NCI-H2029 treated with DMSO at 0.1 percent for 48 hours (cell line): ENCODE data around the gene DOK6.
"Not testable (repeated sequence)": the region's sequence is repeated elsewhere in the genome, so short reads cannot be mapped to it uniquely, and the experiment has no call there.

Experiments used
- DNase-seq: peaks from one replicate; lab custom pipeline; 2025; lab: John Stamatoyannopoulos, UW

The DOK6 gene

DNA sequence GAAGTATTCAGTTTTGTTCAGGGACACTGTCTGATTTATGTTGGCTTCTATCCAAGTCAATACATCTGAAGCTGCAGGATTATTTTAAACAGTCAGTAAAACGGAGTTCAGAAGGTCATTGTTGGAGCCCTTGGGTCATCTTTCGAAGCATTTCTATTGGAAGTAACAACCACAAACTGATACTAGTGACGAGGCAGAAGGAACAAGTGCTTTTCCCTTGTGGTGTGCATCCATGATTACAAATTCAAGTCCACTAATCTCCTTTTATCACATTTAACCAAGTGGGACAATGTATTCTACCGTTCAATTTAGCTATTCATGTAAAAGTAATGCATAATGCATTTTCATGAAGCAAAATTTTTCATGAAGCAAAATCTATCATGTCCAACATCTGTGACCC lies 470.0 kb downstream of the DOK6 start:
- DNase-seq: no peak

DNA sequence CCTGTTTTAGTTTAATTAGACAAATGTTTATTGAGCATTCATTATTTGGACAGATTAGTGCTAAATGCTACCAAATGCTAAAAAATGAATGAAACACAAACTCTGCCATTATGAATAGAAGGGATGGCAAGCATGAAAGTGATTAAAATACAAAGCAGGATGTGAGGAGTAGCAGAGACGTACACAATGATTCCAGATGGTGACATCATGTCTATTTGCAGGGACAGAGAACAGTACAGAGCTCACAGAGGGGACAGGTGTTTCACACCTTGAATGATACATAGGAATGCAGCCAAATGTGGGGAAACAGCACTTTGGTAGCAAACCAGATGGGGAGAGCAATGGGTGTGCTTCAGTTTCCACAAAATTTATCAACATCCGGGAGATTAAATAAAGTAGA lies 470.7 kb downstream of the DOK6 start:
- peak; percentile 0 for DNase-seq

DNA sequence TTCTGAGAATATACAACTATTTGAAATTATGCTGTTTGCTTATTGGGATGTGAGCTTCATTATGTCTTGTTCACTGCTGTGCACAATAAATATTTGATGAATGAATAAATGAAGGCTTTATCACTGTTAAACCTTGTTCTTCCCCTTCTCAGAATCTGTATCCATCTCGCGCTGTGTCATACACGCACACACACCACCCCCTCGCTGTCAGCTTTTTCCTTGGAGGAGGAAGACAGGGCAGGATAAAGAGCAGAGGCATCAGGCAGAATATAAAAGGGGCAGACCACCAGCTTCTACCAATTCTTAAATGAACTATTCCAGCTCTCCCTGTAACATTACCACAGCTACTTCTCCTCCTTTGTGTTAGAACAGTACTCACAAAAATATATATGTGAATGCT lies 472.0 kb downstream of the DOK6 start:
- DNase-seq: no peak

DNA sequence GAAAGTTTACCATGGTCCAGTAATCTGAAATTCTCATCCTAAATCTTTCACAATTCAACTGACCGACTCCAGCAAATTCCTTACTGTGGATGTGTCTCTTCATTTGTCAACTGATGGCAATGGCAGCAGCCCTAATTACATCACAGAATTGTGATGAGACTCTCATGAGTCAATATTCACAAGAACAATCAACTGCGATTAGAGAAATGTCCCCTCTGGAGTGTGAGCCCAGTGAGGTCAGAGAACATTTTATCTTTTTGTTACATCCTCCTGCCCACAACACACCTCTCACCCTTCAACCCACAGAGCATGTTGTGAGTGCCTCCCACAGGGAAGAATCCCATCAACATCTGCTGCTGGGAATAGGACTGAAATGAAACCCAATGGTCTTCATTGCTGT lies 473.4 kb downstream of the DOK6 start:
- DNase-seq: no peak

DNA sequence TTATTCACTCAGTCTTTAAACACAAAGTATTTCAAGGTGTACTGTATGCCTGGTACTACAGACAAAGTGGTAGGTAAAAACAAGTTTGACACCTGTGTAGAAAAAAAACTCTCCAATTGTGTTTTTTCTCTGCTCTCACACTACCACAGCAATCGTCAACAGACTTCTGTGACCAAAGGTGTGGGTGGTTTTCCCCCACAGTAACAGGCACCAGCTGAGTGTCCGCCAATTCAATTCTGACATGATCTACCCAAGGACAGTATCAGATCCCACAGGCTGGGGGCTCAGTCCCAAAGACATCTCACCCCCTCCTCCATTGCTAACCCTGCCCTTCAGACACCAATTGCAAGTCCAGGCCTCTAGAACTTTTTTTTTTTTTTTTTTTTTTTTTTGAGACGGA lies 475.8 kb downstream of the DOK6 start:
- DNase-seq: no peak

DNA sequence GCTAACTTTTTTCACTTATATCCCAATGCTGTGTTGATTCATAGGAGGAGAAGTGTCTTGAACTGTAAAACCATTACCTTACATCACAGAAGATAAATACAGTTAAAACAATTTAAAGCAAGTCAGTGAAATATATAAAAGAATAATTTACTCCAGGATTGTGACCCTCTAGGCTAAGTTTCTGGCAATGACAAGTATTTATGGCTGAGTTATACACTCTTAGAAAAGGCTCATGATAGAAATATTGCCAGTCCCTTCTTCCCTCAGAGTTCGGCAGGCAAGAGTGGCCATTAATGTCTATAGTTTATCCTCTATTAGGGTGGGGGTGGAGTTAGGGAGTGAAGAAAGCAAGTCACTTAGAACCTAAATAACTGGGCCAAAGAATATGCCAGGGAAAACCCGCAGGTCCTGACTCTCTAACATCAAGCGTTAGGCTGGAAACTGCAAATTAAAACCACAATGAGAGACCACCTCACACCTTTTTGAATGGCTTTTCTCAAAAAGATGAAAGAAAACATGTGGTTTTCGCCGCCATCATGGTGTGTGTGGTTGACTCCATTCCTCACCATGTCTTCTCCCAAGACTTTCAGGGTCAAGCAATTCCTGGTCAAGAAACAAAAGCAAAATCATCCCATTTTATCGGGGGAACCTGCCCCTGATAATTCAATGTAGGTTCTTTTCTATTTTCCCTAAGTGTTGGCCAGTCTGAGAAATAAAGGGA lies 477.7 kb downstream of the DOK6 start:
- DNase-seq: no peak

DNA sequence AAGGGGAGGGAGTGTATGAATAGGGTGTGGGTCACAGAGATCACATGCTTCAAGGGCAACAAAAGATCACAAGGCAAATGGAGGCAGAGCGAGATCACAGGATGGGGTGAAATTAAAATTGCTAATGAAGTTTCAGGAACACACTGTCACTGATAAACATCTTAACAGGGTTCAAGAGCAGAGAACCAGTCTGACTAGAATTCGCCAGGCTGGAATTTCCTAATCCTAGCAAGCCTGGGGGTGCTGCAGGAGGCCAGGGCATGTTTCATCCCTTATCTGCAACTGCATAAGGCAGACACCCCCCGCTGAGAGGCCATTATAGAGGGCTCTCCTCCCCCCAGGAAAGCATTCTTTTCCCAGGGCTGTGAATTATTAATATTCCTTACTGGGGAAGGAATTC lies 478.4 kb downstream of the DOK6 start:
- DNase-seq: not testable (repeated sequence)

DNA sequence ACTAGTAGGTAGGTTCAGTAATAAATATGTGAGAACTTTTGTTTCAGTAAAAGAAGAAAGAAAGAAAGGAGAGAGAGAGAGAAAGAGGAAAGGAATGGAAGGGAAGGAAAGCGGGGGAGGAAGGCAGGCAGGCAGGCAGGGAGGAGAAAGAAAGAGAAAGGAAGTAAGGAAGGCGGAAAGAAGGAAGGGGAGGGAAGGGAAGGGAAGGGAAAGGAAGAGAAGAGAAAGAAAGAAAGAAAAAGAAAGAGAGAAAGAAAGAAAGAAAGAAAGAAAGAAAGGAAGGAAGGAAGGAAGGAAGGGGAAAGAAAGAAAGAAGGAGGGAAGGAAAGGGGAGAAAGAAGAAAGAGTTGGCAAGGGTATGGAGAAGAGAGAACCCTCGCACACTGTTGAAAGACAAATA lies 479.4 kb downstream of the DOK6 start:
- DNase-seq: no peak

DNA sequence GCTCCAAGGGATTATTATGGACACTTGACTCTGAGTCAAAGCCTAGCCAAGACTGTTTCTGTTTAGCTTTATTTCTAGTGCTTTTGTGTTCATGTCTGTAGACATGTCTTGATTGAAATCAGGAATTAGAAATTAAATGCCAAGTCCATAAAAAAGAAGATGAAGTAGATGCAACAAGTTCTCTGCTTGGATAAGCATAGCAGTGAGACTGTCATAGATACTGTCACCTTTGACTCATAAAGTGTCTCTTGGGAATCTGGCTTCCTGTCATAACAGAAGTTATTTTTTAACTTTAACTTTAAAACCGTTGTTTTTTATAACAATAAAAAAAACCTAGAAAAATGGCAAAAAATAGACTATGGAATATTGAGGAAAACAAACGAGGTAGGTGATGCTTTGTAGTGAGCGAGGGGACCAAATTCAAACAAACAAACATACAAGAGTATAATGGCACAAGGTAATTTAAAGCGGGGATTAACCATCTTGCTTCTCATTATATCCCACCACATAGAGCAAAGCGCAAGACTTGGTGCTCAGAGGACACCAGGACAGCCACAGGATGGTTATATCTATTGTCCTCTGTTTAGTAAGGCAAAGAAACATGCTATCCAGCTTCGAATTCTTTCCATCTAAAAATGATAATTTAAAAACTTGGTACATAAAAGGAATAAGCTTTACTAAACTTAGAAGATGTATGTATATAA lies 482.4 kb downstream of the DOK6 start:
- no peak for DNase-seq

DNA sequence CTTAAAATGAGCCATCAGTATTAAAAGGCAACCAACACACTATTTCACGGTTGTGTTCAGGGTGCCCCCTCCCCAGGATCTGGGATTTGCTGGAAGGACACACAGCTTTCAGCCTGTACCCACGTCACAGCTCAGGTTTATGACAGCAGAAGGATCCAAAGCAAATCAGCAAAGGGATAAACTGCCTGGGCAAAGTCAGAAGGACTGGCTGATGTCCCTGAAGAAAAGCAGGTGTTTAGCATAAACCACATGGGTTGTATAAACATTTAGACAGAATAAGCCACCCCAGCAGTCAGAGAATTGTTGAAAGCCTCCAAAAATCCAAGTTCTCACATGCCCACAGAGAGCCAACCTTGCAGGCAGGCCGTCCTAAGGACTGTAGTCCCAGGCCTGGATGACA lies 483.1 kb downstream of the DOK6 start:
- DNase-seq: no peak

DNA sequence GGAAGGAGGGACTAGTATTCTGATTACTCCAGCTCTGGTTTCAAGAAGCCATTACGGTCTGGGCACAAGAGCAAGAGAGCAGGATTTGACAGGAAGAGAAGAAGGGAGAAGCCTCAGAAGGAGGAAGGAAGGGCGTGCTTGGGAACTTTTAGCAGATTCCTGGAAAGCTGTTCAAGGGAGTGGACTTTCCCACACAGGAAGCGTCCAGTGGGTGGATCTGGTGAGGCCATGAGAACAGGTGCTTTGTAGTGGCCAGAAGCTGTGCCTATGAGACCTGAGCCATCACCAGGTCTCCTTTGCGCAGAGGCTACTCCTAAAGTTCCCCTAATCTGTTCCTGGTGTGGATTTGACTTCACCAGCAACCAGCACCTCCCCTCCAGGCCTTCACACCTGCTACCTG lies 484.7 kb downstream of the DOK6 start:
- DNase-seq: no peak

DNA sequence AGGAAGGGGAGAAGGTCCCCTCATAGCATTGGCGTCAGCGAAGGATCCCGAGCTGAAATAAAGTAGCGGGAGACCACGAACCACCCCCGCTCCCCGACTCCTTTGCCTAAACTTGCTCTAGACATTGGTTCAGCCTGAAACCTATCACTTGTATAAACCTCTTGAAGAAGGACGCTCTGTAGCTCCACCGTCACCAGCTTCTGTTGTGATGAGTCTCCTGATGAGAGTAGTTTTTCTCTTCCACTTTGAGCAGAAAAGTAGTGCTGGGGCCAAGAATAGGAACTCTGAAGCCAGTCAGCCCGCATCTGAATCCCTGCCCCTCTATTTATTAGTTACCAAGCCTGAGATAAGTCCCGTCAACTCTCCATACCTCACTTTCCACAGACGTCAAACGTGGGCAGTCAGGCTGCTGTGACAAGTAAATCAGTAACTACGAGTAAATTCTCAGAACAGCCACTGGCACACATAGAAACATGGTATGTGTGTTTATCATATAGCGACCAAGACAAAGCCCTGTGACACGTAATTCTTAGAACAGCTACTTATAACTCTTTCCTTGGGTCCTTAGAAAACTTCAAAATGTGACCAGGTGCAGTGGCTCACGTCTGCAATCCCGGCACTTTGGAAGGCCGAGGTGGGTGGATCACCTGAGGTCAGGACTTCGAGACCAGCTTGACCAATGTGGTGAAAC lies 485.3 kb downstream of the DOK6 start:
- DNase-seq: no peak

DNA sequence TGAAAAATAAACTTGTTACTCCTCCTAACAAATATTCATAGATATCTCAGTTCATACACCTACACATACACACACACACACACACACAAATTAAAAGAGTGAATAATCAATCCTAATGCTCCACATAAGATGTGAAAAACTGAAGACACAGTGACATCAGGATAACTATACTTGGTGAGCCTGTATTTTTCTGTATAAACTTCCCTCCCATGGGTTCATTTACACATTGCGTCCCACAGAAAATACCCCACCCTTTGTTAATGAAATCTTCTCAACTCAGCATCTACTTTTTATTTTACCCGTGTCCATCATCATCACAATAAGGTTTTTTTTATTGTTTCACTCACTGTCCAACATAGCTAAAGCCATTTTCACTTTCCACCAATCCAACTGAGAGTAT lies 486.6 kb downstream of the DOK6 start:
- no peak for DNase-seq

DNA sequence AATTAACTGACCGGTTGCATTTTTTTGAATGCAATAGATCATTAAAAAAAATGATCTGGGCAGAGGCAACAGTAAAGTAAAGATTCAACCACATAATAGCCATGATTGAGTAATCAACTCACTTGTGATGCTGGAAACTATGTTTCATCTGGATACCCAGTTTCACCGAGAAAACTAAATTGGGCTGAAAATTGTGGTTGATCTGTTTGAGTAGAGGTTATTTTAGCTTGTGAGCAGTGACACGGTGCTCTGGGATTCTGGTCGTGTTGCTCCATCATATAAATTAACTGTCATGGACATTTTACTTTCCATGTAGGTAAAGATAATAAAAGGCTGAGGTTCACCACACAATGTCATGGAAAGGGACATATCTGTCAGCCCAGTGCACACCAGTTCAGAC lies 488.3 kb downstream of the DOK6 start:
- no peak for DNase-seq

DNA sequence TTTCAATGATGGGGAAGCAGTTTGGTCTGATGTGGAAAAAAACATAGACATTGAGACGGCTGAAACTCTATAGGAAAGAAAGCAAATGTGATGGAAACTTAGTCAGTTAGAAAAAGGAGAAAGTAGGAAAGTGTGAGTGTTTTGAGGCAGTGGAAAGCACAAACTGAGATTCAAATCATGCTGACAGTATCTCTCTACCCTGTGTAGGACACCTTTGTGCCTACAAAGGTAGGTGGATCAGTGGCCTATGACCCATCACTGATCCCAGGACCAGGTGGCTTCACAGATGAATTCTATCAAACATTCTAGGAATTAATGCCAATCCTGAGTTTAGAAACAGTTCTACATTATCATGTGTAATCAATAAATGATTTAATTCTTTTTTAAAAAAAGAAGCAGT lies 489.9 kb downstream of the DOK6 start:
- DNase-seq: no peak

DNA sequence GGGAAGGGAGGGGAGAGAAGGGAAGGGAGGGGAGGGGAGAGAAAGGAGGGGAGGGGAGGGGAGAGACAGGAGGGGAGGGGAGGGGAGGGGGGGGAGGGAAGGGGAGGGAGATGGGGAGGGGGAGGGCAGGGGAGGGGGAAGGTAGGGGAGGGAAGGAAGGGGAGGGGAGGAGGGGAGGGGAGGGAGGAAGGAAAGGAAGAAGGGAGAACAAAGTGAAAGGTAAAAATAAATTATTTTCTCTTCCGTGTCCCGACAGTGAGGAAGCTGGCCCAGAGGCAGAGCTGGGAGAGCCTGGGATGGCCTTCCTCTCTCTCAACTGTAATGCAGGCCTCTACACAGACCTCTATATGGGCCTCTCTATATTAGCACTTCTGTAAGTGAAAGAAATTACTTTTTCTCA lies 493.8 kb downstream of the DOK6 start:
- DNase-seq: no peak

DNA sequence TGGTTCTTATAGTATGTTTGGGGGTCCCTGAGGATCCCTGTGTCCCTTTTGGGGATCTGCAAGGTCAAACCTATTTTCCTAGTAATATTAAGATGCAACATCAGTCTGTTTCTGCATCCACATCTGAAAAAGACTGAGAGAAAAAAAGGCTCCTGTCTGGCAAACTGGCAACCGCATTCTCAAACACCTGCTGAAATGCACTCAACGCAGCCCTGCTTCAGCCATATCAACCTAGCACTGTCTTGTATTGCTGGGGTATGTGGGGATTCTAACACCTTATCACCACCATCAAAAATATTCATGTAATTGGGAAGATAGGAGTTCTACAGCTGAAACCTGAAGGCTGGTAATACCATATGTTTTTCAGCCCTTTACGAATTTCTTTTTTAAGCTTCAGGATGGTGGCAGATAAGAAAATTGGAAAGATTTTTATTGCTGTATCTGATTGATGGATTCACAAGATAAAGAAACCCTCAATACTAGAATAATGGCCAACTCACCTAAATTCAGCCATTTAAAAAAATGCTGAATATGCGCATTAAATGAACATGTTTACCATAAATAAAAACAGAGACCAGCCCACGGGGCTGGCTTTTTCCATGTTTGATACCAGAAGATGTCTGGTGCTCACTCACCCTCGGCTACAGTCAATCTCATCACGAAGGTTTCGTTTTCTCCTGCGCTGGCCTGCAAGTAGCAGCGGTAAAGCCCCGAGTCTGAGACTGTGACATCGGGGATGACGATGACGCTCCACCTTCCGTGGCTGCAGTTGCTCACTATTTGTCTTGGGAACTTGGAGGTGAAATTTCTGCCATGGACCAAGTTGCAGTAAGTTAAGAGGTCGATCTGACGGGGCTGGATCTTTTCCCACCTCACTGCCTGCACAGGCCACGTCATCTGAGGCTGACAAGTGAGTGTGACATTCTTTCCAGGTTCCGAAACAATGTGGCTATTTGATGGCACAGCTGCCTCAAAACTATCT lies 494.7 kb downstream of the DOK6 start:
- no peak for DNase-seq

DNA sequence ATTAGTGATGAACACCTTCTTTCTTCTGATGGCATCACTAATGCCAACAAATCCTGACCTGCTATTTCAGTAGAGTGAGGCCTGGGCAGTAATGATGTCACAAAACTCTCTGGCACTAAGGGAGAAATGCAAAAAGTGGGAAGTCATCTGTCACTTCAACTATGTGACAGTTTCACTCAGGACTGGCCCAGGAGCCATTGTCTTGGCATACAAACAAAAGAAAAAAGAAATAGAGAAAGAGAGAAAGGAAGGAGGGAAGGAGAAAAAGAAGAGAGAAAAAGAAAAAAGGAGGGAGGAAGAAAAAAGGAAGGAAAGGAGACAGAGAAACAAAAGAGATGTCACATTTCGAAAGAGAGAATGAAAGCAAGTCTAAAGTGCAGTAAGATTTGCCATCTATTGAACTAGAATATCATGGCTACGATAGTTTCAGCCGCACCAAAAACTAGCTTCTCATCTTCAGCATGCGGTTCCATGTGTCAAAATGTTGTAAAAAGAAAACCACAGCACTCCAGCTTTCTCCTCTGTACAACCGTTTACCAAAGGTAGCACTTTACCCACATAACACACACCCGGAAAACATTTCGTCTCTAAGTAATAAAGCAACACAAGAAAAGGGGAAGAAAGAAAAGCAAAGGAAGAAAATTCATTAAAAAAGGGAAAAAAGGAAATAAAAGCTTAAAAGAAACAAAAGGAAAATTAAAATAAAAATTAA lies 496.9 kb downstream of the DOK6 start:
- no peak for DNase-seq

DNA sequence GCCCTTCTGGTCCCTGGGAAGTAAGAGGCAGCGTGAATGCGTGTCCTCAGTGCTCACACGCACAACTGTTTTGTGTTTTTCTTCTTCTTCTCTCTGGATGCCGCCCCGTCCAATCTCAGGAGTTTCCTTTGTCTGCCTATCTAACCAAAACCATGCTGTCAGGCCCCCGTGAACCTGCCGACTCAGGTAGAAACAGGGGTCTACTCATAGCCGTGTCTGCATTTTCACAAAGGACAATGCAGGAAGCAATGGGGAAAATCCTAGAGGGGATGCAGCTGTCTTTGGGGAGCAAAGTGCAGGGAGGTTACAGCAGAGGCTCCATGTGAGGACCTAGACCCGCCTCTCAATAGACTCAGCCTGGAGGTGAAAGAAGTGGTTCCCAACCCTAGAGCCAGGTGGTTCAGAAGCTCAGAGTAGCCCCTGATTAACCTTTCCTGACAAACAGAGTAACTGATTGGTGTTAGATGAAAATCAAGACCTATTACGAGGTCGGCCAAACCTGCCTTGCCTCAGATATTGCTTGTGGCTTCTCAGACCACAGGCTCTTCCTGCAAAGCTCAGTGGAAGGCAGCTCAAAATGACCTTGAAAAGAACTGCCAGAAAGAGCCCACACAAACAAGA lies 497.7 kb downstream of the DOK6 start:
- no peak for DNase-seq
